NCI-H2227 (cell line): Measurements from ENCODE around the gene CPT1A.

Experiments
- DNase-seq: peaks from one replicate; lab custom pipeline; 2025; ENCODE audit not compliant: unreplicated experiment; lab: John Stamatoyannopoulos, UW

Gene CPT1A

GRCh38 chr11:68804786-68805185, 36.9 kb downstream of the CPT1A start:
- DNase-seq, result no peak

GRCh38 chr11:68803766-68804165, 38.0 kb downstream of the CPT1A start:
- peak; percentile 24 for DNase-seq

- DNase-seq, result peak; percentile 43
Observed at GRCh38 chr11:68798221-68798813, 43.4 kb downstream of the CPT1A start.

GRCh38 chr11:68796801-68797200, 44.9 kb downstream of the CPT1A start:
- DNase-seq, result no peak

GRCh38 chr11:68792400-68792966, 49.2 kb downstream of the CPT1A start:
- DNase-seq, result no peak

- no peak for DNase-seq
Observed at GRCh38 chr11:68784653-68785052, 57.1 kb downstream of the CPT1A start.

GRCh38 chr11:68783216-68783821, 58.4 kb downstream of the CPT1A start:
- no peak for DNase-seq

- no peak for DNase-seq
Observed at GRCh38 chr11:68782711-68783110, 59.0 kb downstream of the CPT1A start.

GRCh38 chr11:68780829-68781228, 60.9 kb downstream of the CPT1A start:
- no peak for DNase-seq

- DNase-seq, result no peak
Observed at GRCh38 chr11:68778205-68778604, 63.5 kb downstream of the CPT1A start.

- no peak for DNase-seq
Observed at GRCh38 chr11:68776442-68777235, 65.1 kb downstream of the CPT1A start.

GRCh38 chr11:68775951-68776388, 65.7 kb downstream of the CPT1A start:
- no peak for DNase-seq

GRCh38 chr11:68774194-68774585, 67.5 kb downstream of the CPT1A start:
- no peak for DNase-seq

GRCh38 chr11:68773521-68774193, 68.1 kb downstream of the CPT1A start:
- no peak for DNase-seq

- no peak for DNase-seq
Observed at GRCh38 chr11:68772936-68773335, 68.8 kb downstream of the CPT1A start.

- no peak for DNase-seq
Observed at GRCh38 chr11:68770781-68771180, 70.9 kb downstream of the CPT1A start.

GRCh38 chr11:68767672-68768071, 74.0 kb downstream of the CPT1A start:
- DNase-seq, result no peak

GRCh38 chr11:68766786-68767185, 74.9 kb downstream of the CPT1A start:
- DNase-seq, result no peak

GRCh38 chr11:68764746-68765145, 77.0 kb downstream of the CPT1A start:
- no peak for DNase-seq

GRCh38 chr11:68763926-68764657, 77.6 kb downstream of the CPT1A start:
- no peak for DNase-seq
